Fibroblast of lung (primary cell): ENCODE data around the gene CES2.

ENCODE experiments used
- CTCF ChIP-seq, 2 donors: IDR thresholded peaks in 1 of 2; conservative IDR thresholded peaks in 1 of 2; 1 replicate in 1 of 2; 2 replicates in 1 of 2; pipeline ENCODE4 v1.5.1; 2011 to 2012; ENCODE audit warnings: low read length in 2 of 2, control low read depth in 1 of 2, inconsistent platforms in 1 of 2, low read depth in 1 of 2, mild to moderate bottlenecking in 1 of 2
- EZH2 ChIP-seq: IDR thresholded peaks from 2 replicates; pipeline ENCODE4 v1.5.1; 2012; ENCODE audit warnings: low read length, control low read depth, mild to moderate bottlenecking; ENCODE audit errors: missing control alignments

GRCh38 chr16:66952430-66953110 lies 17.3 kb downstream of the CES2 start:
- TF ChIP-seq CTCF (conservative IDR thresholded peaks at IDR 0.05 in 1 of 2, IDR thresholded peaks at IDR 0.05 in 1 of 2; ENCODE audit: low read depth in 1 of 2, low read length in 2 of 2) (no peak), EZH2 (no peak)
